ENCODE measurements around the gene TRIM47. TPM values are rescaled to one million over a fixed set of nuclear protein-coding genes. Genes with fewer than 3 reads are reported as not detected.
A peak's percentile ranks its signal among the peaks of the same experiment; 100 is the strongest.

Gene TRIM47
- polyA plus RNA-seq, 1 experiment: 3.2 TPM

GRCh38 chr17:75856062-75856756 is 22.2 kb downstream of the TRIM47 start:
- peaks cover 3% of the 10 kb centered on the region for H3K36me3 ChIP-seq (ENCODE audit: control insufficient read depth, insufficient read depth, low read length)
- ChIA-PET POLR2A (interaction anchor here (0.5 kb wide), 1 partner anchor 17 kb away, joined by 13 read pairs; no protein-coding TSS in a partner anchor), CTCF (interaction anchor here (0.7 to 3.2 kb wide), 10 partner anchors 10 to 73 kb away, joined by 3 to 34 read pairs (median 4); partner anchors contain the start of genes MRPL38, TRIM47 and UNC13D)
- TF ChIP-seq CTCF (IDR thresholded peaks at IDR 0.05; ENCODE audit: insufficient read depth, low read depth, low read length): no peak
- peak overlapping the region; percentile 79 for H3K4me3 ChIP-seq (ENCODE audit: low read depth, low read length)
- DNase-seq (ENCODE audit: low read depth): no peak
- no peaks in the 10 kb centered on the region for H3K27me3 ChIP-seq (ENCODE audit: control insufficient read depth, insufficient read depth, low read length)

- Histone ChIP-seq H3K36me3 (ENCODE audit: control insufficient read depth, insufficient read depth, low read length) (peaks cover 6% of the 10 kb centered on the region), H3K4me3 (ENCODE audit: low read depth, low read length) (peak within 1 kb of the TSS; percentile 79), H3K27me3 (ENCODE audit: control insufficient read depth, insufficient read depth, low read length) (no peaks in the 10 kb centered on the region)
- TF ChIP-seq CTCF (IDR thresholded peaks at IDR 0.05; ENCODE audit: insufficient read depth, low read depth, low read length): peak; percentile 17; the same call in 1 of the 2 replicates
- POLR2A ChIA-PET: interaction anchor here (0.5 to 0.9 kb wide), 4 partner anchors 11 to 75 kb away, joined by 3 to 14 read pairs (median 10); partner anchors contain the start of gene UNC13D
- peak; percentile 100 for DNase-seq (ENCODE audit: low read depth)
- CTCF ChIA-PET: interaction anchor here (0.6 to 3.2 kb wide), 16 partner anchors 9 to 102 kb away, joined by 3 to 34 read pairs (median 4); partner anchors contain the start of genes MRPL38, TRIM47, TRIM65 and UNC13D
Observed at GRCh38 chr17:75855310-75856061, 22.9 kb downstream of the TRIM47 start, which contains the start of gene WBP2. WBP2 (minus strand) TSS chr17:75855335; CDS start chr17:75855297, 38 bp downstream.

GRCh38 chr17:75854881-75855309 is 23.5 kb downstream of the TRIM47 start:
- DNase-seq (ENCODE audit: low read depth): no peak
- POLR2A ChIA-PET: interaction anchor here (0.6 to 1.2 kb wide), 5 partner anchors 11 to 674 kb away, joined by 3 to 14 read pairs (median 6); partner anchors contain the start of gene UNC13D
- Histone ChIP-seq H3K4me3 (ENCODE audit: low read depth, low read length) (peak overlapping the region; percentile 79), H3K27me3 (ENCODE audit: control insufficient read depth, insufficient read depth, low read length) (no peaks in the 10 kb centered on the region), H3K36me3 (ENCODE audit: control insufficient read depth, insufficient read depth, low read length) (peaks cover 7% of the 10 kb centered on the region)
- CTCF ChIA-PET: interaction anchor here (0.6 to 3.2 kb wide), 16 partner anchors 9 to 101 kb away, joined by 3 to 34 read pairs (median 4); partner anchors contain the start of genes MRPL38, TRIM47, TRIM65 and UNC13D
- TF ChIP-seq CTCF (IDR thresholded peaks at IDR 0.05; ENCODE audit: insufficient read depth, low read depth, low read length): peak; percentile 18; the same call in 1 of the 2 replicates

- peak overlapping the region; percentile 79 for H3K4me3 ChIP-seq (ENCODE audit: low read depth, low read length)
- CTCF ChIA-PET: interaction anchor here (0.6 to 3.2 kb wide), 12 partner anchors 8 to 101 kb away, joined by 3 to 34 read pairs (median 4); partner anchors contain the start of genes TRIM47, TRIM65 and UNC13D
- DNase-seq (ENCODE audit: low read depth): no peak
- POLR2A ChIA-PET: interaction anchor here (0.6 to 1.2 kb wide), 2 partner anchors 74 to 675 kb away, joined by 3 to 13 read pairs; a partner anchor contains a TSS
- TF ChIP-seq CTCF (IDR thresholded peaks at IDR 0.05; ENCODE audit: insufficient read depth, low read depth, low read length): no peak
- H3K27me3 ChIP-seq (ENCODE audit: control insufficient read depth, insufficient read depth, low read length): no peaks in the 10 kb centered on the region
- H3K36me3 ChIP-seq (ENCODE audit: control insufficient read depth, insufficient read depth, low read length): peaks cover 10% of the 10 kb centered on the region
Observed at GRCh38 chr17:75854101-75854748, 24.2 kb downstream of the TRIM47 start.

Data from BJ (cell line).